GM19438 (cell line): ENCODE results near the gene SDSL.

Experiments
- ATAC-seq: cut with Tn5 transposase; IDR thresholded peaks from one replicate; pipeline ENCODE4 v1.9.1; 2021; ENCODE audit warnings: low read depth; ENCODE audit not compliant: unreplicated experiment

Gene SDSL

DNA sequence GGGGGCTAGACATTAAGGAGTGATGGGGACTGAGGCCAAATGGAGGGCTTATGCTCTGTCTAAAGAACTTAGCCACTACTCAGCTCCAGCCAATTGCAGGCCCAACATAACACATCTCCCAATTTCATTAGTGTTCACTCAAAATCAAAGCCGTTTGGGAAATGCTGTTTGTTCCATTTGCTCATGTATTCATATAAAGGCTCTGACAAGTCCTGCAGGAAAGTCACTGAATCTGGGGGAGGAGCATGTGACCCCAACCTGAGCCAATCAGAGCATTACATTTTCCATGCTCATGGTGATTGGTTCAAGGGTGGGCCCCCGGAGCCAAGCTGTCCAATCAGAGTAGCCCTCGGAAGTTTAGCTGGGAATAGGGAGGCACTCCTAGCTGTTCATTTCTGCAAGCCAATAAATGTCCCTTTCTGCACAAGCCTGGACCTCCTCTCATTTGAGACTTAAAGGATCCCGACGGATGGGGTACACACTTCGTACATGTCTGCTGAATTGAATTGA lies 20.9 kb downstream of the SDSL start:
- no peak for ATAC-seq

DNA sequence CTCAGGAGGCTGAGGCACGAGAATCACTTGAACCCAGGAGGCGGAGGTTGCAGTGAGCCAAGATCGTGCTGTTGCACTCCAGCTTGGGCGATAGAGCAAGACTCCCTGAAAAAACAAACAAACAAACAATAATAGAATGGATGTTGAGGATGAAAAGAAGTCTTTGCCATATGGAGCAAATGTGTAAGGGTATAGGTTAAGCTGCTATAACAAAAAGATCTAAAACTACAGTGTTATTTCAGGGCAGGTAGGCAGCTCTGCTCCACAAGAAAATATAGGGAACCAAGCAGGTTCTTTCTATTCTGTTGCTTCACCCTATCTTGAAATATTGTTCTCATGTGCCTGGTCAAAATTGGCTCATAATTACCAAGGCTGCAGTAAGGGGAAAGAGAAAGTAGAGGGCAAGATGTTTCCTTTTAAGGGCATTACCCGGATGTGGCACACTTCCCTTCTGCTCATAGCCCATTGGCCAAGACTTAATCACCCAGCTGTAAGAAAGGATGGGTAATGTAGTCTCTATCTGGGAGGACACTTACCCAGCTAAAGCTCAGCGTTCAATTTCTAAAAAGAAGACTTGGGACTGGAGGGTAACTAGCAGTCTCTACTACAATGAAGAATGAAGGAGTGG lies 23.5 kb downstream of the SDSL start:
- no peak for ATAC-seq

- no peak for ATAC-seq
These were observed 26.7 kb downstream of the SDSL start for GRCh38 chr12:113448873-113449272.

DNA sequence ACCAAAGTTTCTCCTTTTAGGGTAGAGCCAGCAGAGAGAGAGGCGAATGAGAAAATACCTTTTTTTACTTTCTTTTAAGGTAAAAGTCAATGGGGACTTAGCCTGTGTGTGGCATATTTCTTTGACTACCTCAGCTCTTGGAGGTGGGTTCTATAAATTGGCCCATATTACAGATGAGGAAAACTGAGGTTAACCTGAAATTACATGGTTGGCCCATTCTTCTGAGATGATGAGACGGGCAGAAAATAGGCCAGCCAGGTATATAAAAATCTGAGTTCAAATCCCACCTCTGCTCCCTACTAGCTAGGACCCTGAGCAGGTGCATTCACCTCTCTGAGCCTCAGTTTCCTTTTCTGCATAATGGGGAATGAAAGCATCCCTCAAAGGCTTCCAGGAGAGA lies 27.1 kb downstream of the SDSL start:
- ATAC-seq, result no peak

DNA sequence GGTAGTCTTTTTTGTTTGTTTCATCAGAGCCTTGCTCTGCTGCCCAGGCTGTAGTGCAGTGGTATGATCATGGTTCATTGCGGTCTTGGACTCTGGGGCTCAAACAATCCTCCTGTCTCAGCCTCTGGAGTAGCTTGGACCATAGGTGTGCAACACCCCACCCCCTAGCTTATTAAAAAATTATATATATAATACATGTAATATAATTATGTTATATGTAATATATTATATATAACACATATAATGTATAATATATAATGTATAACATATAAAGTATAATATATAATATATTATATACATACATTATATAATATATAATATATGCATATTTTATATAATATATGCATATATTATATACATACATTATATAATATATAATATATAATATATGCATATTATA lies 27.7 kb downstream of the SDSL start:
- no peak for ATAC-seq

DNA sequence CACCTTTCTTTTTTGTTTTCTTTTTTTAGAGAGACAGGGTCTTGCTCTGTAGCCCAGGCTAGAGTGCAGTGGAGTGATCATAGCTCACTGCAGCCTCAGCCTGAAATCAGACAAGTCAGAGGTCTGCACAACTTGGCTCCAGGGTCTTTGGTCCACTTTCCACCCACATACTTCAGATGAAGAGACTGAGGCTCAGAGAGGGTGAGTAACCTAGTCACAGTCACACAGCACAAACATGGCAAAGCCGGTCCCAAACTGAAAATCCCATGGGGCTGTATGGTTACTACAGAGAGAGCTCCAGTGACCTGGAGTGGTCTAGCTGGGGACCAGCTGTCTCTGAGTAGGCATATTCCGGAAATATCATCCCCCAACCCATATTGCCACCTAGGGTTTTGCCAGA lies 30.3 kb downstream of the SDSL start:
- ATAC-seq, result no peak

- no peak for ATAC-seq
These were observed 31.1 kb downstream of the SDSL start for GRCh38 chr12:113453330-113453729.

GRCh38 chr12:113456199-113456598 lies 34.0 kb downstream of the SDSL start:
- ATAC-seq, result no peak

DNA sequence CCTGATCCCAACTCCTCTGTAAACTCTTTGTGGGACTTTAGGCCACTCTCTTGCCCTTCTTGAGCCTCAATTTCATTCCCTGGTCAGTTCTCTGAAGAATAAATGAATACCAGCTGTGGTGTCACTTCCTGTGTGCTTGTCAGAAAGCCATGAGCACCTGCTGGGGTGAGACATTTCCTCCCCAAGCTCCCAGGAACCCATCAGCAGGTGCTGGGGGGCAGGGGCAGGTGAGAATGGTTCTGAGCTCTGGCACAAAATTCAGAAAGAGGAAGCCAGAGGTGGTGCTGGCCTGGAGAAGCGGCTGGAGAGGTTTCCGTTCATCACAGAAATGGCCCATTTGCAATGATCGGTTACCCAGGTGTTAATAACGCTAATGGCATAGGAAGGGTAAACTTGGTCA lies 34.6 kb downstream of the SDSL start:
- ATAC-seq, result no peak

GRCh38 chr12:113457185-113457584 lies 35.0 kb downstream of the SDSL start:
- no peak for ATAC-seq

DNA sequence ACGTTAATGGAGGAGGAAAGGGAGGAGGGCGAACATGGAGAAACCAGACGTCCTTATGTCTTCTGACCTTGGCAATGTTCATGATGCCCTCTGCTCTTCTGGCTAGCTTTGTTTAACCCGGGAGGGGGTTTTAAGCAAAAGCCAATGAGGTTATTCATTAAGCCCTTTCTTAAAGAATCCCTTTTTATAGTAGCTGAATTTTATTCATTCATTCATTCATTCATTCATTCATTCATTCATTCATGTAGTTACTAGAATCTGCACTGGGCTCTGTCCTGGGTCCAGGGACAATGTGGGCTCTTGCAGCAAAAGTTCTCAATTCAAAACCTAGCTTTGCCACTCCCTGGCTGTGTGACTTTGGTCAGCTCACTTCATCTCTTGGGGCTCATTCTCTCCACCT lies 35.5 kb downstream of the SDSL start:
- ATAC-seq, result no peak

- ATAC-seq, result no peak
These were observed 37.8 kb downstream of the SDSL start for GRCh38 chr12:113459981-113460380.

GRCh38 chr12:113461666-113462065 lies 39.5 kb downstream of the SDSL start:
- no peak for ATAC-seq

- ATAC-seq, result no peak
These were observed 40.1 kb downstream of the SDSL start for GRCh38 chr12:113462117-113462774.

GRCh38 chr12:113462998-113463745 lies 41.0 kb downstream of the SDSL start:
- ATAC-seq, result no peak

DNA sequence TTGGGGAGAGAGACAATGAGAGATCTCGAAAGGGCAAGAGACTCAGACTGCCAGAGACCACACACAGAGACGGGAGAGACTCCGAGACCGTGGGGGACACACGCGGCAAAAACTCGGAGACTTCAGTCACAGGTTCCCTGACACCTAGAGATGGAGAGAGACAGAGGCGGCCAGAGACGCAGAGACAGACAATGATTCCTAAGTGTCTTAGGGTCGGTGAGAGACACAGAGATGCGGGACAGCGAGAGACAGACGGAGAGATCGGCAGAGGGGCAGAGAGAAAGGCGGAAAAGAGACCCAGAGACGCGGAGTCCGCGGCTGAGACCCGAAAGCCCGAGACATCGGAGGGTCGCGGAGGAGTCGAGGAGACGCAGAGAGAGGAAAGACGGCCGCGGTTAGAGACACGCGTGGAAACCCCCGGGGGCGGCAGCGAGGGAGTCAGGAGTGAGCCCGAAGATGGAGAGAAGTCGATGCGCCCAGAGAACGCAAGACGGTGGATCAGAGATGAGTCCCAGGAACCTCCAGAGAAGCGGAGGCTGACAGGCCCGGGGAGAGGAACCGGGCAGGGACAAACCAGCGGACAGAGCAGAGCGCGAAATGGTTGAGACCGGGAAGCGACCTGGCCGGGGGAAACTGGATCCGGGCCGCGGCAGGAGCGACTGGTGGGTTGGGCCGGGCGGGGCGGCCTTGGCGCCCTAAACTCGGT lies 41.7 kb downstream of the SDSL start:
- ATAC-seq, result no peak

- ATAC-seq, result no peak
These were observed 42.2 kb downstream of the SDSL start for GRCh38 chr12:113464452-113464775.

- ATAC-seq, result no peak
These were observed 42.9 kb downstream of the SDSL start for GRCh38 chr12:113464852-113465719.

DNA sequence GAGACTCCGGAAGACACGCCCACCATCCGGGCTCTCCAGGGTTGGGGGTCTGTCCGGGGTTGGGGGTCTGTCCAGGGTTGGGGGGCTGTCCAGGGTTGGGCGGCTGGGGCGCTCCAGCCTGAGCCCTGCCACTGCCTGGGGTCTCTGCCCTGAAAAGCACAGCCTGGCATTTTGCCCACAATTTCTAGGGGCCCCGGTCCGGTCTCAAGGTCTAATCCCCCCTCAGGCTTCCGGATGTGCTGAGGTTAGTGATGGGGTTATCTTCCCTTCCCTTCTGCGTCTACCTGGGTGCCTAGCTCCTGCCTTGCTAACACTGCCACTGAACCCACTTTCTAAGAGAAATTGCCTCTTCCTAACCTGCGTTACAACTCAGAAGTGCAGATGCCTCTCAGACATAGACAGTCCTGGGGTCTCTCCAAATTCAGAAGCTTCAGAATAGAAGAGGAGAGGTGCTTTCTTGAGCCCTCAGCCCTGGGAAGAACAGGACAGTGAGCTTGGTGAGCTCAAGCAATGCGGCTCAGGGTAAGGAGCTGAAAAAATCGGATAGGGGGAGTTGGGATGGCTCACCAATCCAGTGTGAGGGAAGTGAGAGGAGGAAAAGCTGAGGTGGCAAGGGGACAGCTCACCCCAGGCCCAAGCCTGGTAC lies 43.8 kb downstream of the SDSL start:
- no peak for ATAC-seq
